ENCODE data around the gene NACC2.

Gene NACC2

GRCh38 chr9:136080716-136081112 is 14.4 kb downstream of the NACC2 start:
- Histone ChIP-seq H3K27ac (ENCODE audit: low read length) (no peak overlapping the region), H3K9me2 (replicated peaks; ENCODE audit: insufficient read depth, low read length) (no peaks in the 10 kb centered on the region), H3K4me3 (ENCODE audit: low read length) (no peak overlapping the region), H3K79me2 (ENCODE audit: low read length) (no peaks in the 10 kb centered on the region), H4K20me1 (ENCODE audit: insufficient read depth, low read length) (no peaks in the 10 kb centered on the region), H3K9me3 (replicated peaks; ENCODE audit: insufficient read depth, low read length) (no peaks in the 10 kb centered on the region), H3K36me3 (replicated peaks; ENCODE audit: insufficient read depth, low read length) (no peaks in the 10 kb centered on the region), H3K4me1 (ENCODE audit: low read length) (no peaks in the 10 kb centered on the region), H3K9ac (ENCODE audit: low read length) (no peak overlapping the region), H3F3A (ENCODE audit: insufficient read depth, low read length) (no peaks in the 10 kb centered on the region), H2AFZ (ENCODE audit: low read length) (no peak overlapping the region), H3K4me2 (ENCODE audit: low read depth, low read length) (no peak overlapping the region), H3K27me3 (replicated peaks; ENCODE audit: insufficient read depth, low read length) (peaks cover 96% of the 10 kb centered on the region)
- DNase-seq: no peak
- no peak for TF ChIP-seq EZH2phosphoT487 (IDR thresholded peaks at IDR 0.05; ENCODE audit: low read length)
- TF ChIP-seq EZH2 (optimal IDR thresholded peaks at IDR 0.05; ENCODE audit: low read depth, low read length): no peak
- no peak for TF ChIP-seq CTCF (IDR thresholded peaks at IDR 0.05; ENCODE audit: low read length)

GRCh38 chr9:136079916-136080246 is 15.2 kb downstream of the NACC2 start:
- H3K4me2 ChIP-seq (ENCODE audit: low read depth, low read length): no peak overlapping the region
- no peak overlapping the region for H2AFZ ChIP-seq (ENCODE audit: low read length)
- no peak overlapping the region for H3K9ac ChIP-seq (ENCODE audit: low read length)
- H3K36me3 ChIP-seq (replicated peaks; ENCODE audit: insufficient read depth, low read length): no peaks in the 10 kb centered on the region
- H3K4me3 ChIP-seq (ENCODE audit: low read length): no peak overlapping the region
- no peaks in the 10 kb centered on the region for H3K4me1 ChIP-seq (ENCODE audit: low read length)
- TF ChIP-seq EZH2 (optimal IDR thresholded peaks at IDR 0.05; ENCODE audit: low read depth, low read length): no peak
- no peak for TF ChIP-seq EZH2phosphoT487 (IDR thresholded peaks at IDR 0.05; ENCODE audit: low read length)
- no peak for TF ChIP-seq CTCF (IDR thresholded peaks at IDR 0.05; ENCODE audit: low read length)
- no peaks in the 10 kb centered on the region for H3K9me2 ChIP-seq (replicated peaks; ENCODE audit: insufficient read depth, low read length)
- no peaks in the 10 kb centered on the region for H3K79me2 ChIP-seq (ENCODE audit: low read length)
- H4K20me1 ChIP-seq (ENCODE audit: insufficient read depth, low read length): no peaks in the 10 kb centered on the region
- H3K27ac ChIP-seq (ENCODE audit: low read length): no peak overlapping the region
- peaks cover 96% of the 10 kb centered on the region for H3K27me3 ChIP-seq (replicated peaks; ENCODE audit: insufficient read depth, low read length)
- H3K9me3 ChIP-seq (replicated peaks; ENCODE audit: insufficient read depth, low read length): no peaks in the 10 kb centered on the region
- H3F3A ChIP-seq (ENCODE audit: insufficient read depth, low read length): no peaks in the 10 kb centered on the region
- no peak for DNase-seq

- Histone ChIP-seq H3K9me2 (replicated peaks; ENCODE audit: insufficient read depth, low read length) (no peaks in the 10 kb centered on the region), H3K9me3 (replicated peaks; ENCODE audit: insufficient read depth, low read length) (no peaks in the 10 kb centered on the region), H3K4me1 (ENCODE audit: low read length) (no peaks in the 10 kb centered on the region), H4K20me1 (ENCODE audit: insufficient read depth, low read length) (no peaks in the 10 kb centered on the region), H2AFZ (ENCODE audit: low read length) (no peak overlapping the region), H3K4me3 (ENCODE audit: low read length) (no peak overlapping the region), H3K9ac (ENCODE audit: low read length) (no peak overlapping the region), H3K4me2 (ENCODE audit: low read depth, low read length) (no peak overlapping the region), H3K27me3 (replicated peaks; ENCODE audit: insufficient read depth, low read length) (peaks cover 96% of the 10 kb centered on the region), H3K79me2 (ENCODE audit: low read length) (no peaks in the 10 kb centered on the region), H3K36me3 (replicated peaks; ENCODE audit: insufficient read depth, low read length) (no peaks in the 10 kb centered on the region), H3K27ac (ENCODE audit: low read length) (no peak overlapping the region), H3F3A (ENCODE audit: insufficient read depth, low read length) (no peaks in the 10 kb centered on the region)
- no peak for TF ChIP-seq CTCF (IDR thresholded peaks at IDR 0.05; ENCODE audit: low read length)
- TF ChIP-seq EZH2phosphoT487 (IDR thresholded peaks at IDR 0.05; ENCODE audit: low read length): no peak
- DNase-seq: no peak
Observed at GRCh38 chr9:136079211-136079915, 15.7 kb downstream of the NACC2 start.

All from MM.1S (cell line).